Posterior cingulate gyrus (tissue), 11 donors: ENCODE results near the gene ITPKB.

Source experiments
- DNase-seq, 10 donors: peaks; one replicate each; pipeline versions ENCODE4 v3.0.0 to v3.0.0-alpha.2; 2020 to 2021; ENCODE audit warnings: mixed read lengths in 3 of 10
- intact Hi-C: fragments of 100-400 bp; cut with DNase I; formaldehyde crosslinking; loops from one replicate; pipeline ENCODE4 v1.15.1; 2023

Gene ITPKB

GRCh38 chr1:226633541-226634165, 105.4 kb downstream of the ITPKB start:
- intact Hi-C loops, result loop anchor here (1.0 to 5.0 kb wide), 4 partner anchors 54 to 804 kb away; no protein-coding TSS in a partner anchor

DNA sequence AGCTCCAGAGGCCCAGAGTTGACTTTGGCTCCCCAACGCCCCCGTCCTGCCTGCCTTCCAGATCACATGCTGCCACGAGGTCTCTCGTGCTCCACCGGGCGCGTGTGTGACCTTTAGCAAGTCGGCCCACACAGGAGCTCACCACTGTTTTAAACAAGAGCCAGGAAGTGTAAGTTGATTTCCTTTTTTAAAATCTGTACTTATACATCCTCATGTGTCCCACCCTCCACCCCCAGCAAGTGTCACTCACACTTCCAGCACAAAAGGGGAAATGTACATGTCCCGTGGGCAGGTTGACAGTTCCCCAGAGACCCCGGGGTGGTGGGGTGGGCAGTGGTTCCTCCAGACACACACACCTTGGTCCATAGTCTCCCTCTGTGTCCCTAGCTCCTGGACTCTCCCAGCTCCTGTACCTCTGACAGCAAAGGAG, 106.1 kb downstream of the ITPKB start:
- peak in 3 of 10 donors; percentile 19 to 63 (median 43) for DNase-seq

More at GRCh38 chr1:226633541-226634165, 105.4 kb downstream of the ITPKB start:
- peak in 2 of 10 donors; percentile 12 to 57 for DNase-seq

DNA sequence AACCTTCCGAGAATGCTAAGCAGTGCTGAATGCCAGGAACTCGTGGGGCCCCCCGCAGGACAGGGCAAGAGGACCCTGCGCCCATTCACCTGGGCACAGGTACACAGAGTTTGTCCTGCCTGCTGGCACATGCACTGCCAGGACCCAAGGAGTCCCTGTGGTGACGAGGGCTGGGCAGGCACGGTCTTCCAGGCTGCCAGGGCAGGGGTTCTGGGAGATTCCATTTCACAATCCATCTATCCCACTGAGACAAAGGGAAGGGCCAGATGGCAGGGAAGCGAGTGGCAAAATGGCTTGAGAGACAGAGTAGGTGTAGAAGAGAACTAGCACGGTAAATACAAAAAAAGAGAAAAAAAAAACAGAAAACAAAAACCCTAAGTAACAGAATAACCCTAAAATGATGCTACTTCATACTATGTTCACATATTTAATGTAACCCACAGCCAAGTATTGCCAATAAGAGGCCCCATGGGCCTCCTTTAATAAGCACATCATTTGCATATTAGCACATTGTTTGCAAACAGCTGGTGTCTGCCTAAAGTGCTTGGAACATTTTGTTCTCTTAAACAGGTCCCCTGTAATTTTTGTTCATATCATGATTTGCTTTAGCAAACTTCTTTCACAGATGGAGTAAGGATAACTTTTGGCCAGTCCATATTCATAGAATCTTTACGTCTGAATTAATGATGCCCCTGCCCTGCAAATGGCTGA, 106.8 kb downstream of the ITPKB start:
- intact Hi-C loops, result loop anchor here (5.0 kb wide), 1 partner anchor 805 kb away; no protein-coding TSS in a partner anchor
- peak in 3 of 10 donors; percentile 2 to 57 (median 35) for DNase-seq

More for the DNA sequence above, 106.1 kb downstream of the ITPKB start:
- intact Hi-C loops, result loop anchor here (5.0 kb wide), 1 partner anchor 804 kb away; no protein-coding TSS in a partner anchor

GRCh38 chr1:226631229-226632000, 107.7 kb downstream of the ITPKB start:
- intact Hi-C loops, result loop anchor here (5.0 kb wide), 1 partner anchor 806 kb away; no protein-coding TSS in a partner anchor
- DNase-seq, result peak in 3 of 10 donors; percentile 12 to 45 (median 41)

DNA sequence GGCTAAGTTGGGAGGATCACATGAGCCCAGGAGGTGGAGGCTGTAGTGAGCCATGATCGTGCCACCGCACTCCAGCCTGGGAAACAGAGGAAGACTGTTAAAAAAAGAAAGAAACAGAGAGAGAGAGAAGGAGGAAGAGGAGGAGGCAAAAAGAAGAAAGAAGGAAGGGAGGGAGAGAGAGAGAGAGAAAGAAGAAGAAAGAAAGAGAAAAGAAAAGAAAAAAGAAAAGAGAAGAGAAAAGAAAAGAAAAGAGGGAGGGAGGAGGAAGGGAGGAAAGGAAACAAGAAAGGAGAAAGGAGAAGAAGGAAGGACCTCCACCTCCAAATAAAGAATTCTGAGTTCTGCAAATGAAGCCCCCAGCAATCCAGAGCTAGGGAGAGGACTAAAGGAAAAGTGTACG, 108.5 kb downstream of the ITPKB start:
- intact Hi-C loops, result loop anchor here (5.0 kb wide), 1 partner anchor 807 kb away; no protein-coding TSS in a partner anchor
- no peak for DNase-seq

- intact Hi-C loops, result loop anchor here (5.0 kb wide), 1 partner anchor 807 kb away; no protein-coding TSS in a partner anchor
Observed at GRCh38 chr1:226629896-226630550, 109.1 kb downstream of the ITPKB start.

GRCh38 chr1:226629210-226629895, 109.7 kb downstream of the ITPKB start:
- peak in 5 of 10 donors; percentile 6 to 70 (median 54) for DNase-seq
- intact Hi-C loops, result no loop called here

More at GRCh38 chr1:226629896-226630550, 109.1 kb downstream of the ITPKB start:
- peak in 4 of 10 donors; percentile 8 to 66 (median 16) for DNase-seq

- intact Hi-C loops, result no loop called here
- DNase-seq, result peak in 6 of 10 donors; percentile 7 to 80 (median 40)
Observed at GRCh38 chr1:226628612-226629155, 110.4 kb downstream of the ITPKB start.

DNA sequence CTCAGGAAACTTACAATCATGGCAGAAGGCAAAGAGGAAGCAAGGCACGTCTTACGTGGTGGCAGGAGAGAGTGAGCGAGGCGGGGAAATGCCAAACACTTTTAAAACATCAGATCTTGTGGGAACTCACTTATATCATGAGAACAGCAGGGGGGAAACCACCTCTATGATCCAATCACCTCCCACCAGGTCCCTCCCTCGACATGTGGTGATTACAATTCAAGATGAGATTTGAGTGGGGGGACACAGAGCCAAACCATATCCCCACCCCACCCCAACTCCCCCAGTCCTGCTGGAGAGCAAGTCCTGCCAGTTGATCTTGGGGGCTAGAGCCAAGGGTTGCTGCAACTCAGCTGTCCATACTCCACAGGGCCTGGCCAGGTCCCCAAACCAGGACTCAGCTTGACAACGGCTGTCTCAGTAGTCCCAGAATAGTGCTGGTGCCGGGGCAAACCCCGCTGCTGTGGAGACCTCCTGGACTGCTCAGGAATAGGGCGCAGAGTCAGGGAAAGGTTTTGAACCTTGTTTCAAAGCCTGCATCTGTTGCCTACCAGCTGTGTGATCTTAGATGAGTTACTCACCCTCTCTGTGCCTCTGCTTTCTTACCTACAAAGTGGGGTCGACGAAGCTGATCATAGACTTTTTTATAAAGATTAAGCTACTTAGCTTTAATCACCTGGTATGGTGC, 111.0 kb downstream of the ITPKB start:
- DNase-seq, result peak in 5 of 10 donors; percentile 4 to 70 (median 12)
- intact Hi-C loops, result loop anchor here (2.0 kb wide), 1 partner anchor 201 kb away; no protein-coding TSS in a partner anchor

- DNase-seq, result peak in 4 of 10 donors; percentile 7 to 61 (median 58)
- intact Hi-C loops, result loop anchor here (2.0 kb wide), 1 partner anchor 202 kb away; no protein-coding TSS in a partner anchor
Observed at GRCh38 chr1:226627050-226627755, 111.9 kb downstream of the ITPKB start.

DNA sequence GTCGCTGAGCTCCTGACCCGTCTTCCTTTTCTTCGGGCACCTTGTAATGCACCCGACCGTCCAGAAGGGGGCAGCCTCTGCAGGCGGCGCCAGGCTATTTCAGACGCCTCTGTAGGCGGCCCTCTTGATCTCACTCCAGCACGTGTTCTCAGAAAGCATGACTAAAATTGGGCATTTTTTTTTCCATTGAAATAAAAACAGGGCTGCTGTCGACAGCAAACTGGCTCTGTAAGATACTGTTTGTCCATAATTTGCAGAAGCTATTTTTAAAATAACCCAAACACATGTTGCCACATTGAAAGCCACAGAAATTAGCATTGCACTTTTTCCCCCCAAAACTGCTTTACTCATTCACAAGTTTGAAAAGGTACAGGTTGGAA, 112.5 kb downstream of the ITPKB start:
- peak; percentile 49 to 96 (median 80) for DNase-seq

DNA sequence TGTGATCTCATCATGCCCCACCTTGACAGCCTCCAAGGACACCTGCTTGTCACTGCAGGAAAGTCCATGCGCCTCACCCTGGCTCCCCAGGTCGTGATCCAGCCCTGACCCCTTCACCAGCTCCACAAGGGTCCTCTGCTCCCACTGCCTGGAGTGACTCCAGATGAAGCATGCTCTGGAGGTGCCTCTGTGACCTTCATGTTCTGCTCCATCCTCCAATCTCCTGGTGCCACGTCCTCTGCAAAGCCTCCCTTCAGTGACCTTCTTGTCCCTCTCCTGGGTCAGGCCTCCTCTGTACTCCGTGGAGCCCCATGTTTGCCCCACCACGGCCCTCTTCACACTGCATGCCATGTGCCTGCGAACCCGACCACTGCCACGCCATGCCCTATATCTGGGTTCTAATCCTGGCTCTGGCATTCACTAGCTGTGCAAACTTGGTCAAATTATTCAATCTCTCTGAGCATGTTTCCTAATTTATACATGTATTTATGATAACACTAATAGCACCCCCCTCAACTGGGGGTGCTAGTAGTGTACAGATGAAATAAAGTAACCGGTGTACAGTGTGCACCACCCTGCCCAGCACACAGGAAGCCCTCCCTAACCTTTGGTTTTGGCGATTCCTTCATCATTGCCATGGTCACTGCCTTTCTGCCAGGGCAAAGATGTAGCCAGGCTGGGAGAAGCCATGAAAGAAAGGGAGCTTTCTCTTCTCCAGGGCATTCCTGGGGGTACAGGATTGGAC, 113.1 kb downstream of the ITPKB start:
- DNase-seq, result peak in 3 of 10 donors; percentile 1 to 59 (median 25)
- intact Hi-C loops, result loop anchor here (2.0 kb wide), 1 partner anchor 203 kb away; no protein-coding TSS in a partner anchor

More for the DNA sequence above, 112.5 kb downstream of the ITPKB start:
- intact Hi-C loops, result loop anchor here (2.0 kb wide), 1 partner anchor 202 kb away; no protein-coding TSS in a partner anchor

GRCh38 chr1:226625326-226625725, 113.8 kb downstream of the ITPKB start:
- intact Hi-C loops, result no loop called here
- peak in 3 of 10 donors; percentile 0 to 59 (median 54) for DNase-seq

- intact Hi-C loops, result no loop called here
- peak in 3 of 10 donors; percentile 1 to 64 (median 57) for DNase-seq
Observed at GRCh38 chr1:226624526-226624925, 114.6 kb downstream of the ITPKB start.

- no peak for DNase-seq
- intact Hi-C loops, result no loop called here
Observed at GRCh38 chr1:226622012-226622411, 117.1 kb downstream of the ITPKB start.

DNA sequence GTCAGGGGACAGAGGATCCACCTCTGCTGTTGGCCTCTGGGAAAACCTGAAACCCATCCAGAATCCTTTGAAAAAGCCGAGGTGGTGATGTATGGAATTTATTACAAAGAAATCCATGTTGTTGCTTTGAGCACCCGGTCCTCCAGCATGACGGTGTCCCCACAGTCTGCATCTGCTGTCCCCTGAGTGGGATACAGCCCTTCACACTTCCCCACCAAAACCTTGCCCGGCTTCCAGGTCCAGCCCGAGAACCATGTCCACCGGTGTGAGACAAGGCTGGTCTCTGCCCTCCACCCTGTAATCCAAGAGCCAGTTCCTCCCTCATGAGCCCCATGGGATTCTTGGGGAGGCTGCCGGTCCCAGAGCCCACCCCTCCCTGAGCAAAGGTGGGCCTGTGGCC, 120.1 kb downstream of the ITPKB start:
- intact Hi-C loops, result no loop called here
- DNase-seq, result peak in 1 of 10 donors; percentile 29

GRCh38 chr1:226618380-226618779, 120.7 kb downstream of the ITPKB start:
- DNase-seq, result peak in 1 of 10 donors; percentile 52
- intact Hi-C loops, result no loop called here
